OCI-LY1 (cell line): ENCODE results near the gene LRR1.
A peak's percentile ranks its signal among the peaks of the same experiment; 100 is the strongest.

Experiments used
- EZH2 ChIP-seq: fragments of 200-600 bp; sonication (generic), shearing (Covaris generic); IDR thresholded peaks from 2 replicates; pipeline ENCODE4 v1.8.0; 2017; ENCODE audit warnings: borderline replicate concordance, mixed run types, mild to moderate bottlenecking, antibody characterized with exemption, low read length, moderate library complexity, mixed read lengths
- TF ChIP-seq, protein P1 (sequence below): fragments of 200-600 bp; sonication (generic), shearing (Covaris generic); IDR thresholded peaks from 2 replicates; pipeline ENCODE4 v1.5.1; 2017; ENCODE audit warnings: mild to moderate bottlenecking, antibody characterized with exemption, low read length, moderate library complexity, mixed read lengths

DNA sequence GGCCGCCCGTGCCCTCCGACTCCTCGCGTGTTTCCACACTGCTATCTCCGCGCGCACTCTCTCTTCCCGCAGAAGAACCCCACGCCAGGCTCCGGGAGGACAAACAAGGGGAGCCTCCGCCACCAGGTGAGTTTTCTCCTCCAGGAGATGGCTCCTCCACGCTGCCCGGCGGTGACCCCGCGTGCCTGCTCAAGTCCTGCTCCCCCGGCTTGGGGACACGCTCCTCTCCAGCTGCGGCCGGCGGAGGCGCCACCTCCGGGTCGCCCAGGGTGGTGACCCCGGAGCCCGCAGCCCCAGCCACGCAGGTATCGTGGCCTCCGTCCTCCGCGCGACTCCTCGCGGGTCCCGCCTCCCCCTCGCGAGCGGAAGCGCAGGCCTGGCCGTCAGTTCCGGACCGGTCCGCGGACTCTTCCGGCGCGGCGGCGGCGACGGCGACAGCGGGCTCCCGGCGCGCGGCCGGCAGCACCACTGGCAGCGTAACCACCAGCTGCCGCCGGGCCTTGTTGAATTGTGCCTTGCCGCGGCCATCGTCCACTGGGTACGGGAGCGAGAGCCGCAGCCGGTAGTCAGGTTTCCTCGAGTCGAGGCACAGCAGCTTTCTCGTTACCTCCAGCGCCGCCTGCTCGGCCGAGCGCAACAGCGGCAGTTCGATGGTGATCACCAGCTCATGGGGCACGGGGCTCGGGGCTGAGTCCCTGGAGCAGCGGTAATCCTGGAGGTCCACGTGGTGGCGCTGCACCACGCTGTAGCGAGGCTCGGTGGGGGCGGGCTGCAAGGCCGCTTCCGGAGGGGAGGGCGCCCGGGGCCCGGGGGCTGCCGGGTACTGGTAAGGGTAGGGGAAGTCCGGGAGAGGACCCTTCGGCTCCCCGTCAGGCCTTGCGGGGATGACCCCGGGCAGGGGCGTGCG is 35.2 kb downstream of the LRR1 start:
- TF ChIP-seq, protein P1, sequence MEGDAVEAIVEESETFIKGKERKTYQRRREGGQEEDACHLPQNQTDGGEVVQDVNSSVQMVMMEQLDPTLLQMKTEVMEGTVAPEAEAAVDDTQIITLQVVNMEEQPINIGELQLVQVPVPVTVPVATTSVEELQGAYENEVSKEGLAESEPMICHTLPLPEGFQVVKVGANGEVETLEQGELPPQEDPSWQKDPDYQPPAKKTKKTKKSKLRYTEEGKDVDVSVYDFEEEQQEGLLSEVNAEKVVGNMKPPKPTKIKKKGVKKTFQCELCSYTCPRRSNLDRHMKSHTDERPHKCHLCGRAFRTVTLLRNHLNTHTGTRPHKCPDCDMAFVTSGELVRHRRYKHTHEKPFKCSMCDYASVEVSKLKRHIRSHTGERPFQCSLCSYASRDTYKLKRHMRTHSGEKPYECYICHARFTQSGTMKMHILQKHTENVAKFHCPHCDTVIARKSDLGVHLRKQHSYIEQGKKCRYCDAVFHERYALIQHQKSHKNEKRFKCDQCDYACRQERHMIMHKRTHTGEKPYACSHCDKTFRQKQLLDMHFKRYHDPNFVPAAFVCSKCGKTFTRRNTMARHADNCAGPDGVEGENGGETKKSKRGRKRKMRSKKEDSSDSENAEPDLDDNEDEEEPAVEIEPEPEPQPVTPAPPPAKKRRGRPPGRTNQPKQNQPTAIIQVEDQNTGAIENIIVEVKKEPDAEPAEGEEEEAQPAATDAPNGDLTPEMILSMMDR, result peak; percentile 88
- no peak for TF ChIP-seq EZH2
